GM12865 (cell line): ENCODE measurements around the gene SLC13A2.

Experiments used
- DNase-seq: peaks from one replicate; pipeline ENCODE4 v3.0.0; 2010; ENCODE audit warnings: low read depth
- H3K4me3 ChIP-seq: 2 replicates; pipeline ENCODE4 v1.5.1; 2011; ENCODE audit warnings: mild to moderate bottlenecking, low read depth, low read length, control low read depth
- TF ChIP-seq, protein P1 (sequence below): IDR thresholded peaks from 2 replicates; pipeline ENCODE4 v1.5.1; 2011; ENCODE audit warnings: low read length, control low read depth, low read depth, inconsistent platforms; ENCODE audit not compliant: insufficient read depth; ENCODE audit errors: missing control alignments

Gene SLC13A2

DNA sequence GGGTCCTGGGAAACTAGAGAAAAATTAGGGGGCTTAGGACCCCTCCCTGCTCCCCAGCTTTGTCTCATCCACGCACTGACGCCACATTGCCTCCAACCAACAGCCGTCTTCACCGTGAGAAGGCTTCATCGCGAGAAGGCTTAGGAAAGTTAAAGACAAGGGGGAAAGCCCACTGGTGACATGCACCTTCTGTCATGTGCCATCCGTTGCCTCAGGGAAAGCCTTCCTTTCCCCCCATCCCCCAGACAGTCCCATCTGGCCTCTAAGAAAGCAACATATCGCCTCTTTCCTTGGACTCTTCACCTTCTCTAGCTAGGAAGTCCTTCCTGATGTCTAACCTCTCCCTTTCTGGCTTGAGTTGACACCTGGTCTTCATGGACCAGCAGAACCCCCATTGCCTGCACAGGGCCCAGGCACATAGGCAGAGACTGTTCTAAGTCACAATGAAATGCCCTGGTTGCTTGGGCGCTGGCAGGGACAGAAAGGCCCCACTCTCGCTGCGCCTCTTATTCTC, 34.8 kb downstream of the SLC13A2 start:
- no peak overlapping the region for H3K4me3 ChIP-seq
- TF ChIP-seq, protein P1, sequence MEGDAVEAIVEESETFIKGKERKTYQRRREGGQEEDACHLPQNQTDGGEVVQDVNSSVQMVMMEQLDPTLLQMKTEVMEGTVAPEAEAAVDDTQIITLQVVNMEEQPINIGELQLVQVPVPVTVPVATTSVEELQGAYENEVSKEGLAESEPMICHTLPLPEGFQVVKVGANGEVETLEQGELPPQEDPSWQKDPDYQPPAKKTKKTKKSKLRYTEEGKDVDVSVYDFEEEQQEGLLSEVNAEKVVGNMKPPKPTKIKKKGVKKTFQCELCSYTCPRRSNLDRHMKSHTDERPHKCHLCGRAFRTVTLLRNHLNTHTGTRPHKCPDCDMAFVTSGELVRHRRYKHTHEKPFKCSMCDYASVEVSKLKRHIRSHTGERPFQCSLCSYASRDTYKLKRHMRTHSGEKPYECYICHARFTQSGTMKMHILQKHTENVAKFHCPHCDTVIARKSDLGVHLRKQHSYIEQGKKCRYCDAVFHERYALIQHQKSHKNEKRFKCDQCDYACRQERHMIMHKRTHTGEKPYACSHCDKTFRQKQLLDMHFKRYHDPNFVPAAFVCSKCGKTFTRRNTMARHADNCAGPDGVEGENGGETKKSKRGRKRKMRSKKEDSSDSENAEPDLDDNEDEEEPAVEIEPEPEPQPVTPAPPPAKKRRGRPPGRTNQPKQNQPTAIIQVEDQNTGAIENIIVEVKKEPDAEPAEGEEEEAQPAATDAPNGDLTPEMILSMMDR = no peak
- DNase-seq = no peak

DNA sequence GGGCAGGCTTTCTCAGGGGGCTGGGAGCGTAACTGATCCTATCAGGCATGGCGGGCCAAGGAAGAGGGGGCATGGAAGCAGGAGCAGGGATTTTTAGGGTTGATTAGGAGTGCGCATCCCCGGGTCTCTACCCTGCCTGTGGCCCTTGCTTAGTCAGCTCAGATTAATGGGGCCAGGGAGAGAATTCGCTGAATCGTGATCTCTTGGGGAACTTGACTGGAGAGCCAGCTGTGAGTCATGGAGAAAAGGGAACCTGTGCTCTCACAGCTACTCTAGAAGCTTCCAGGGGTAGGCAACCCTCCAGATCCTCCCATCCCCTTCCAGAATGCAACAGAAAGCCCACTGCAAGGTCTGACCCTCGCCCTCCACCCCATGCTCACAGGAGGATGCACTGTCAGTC, 36.3 kb downstream of the SLC13A2 start:
- TF ChIP-seq, protein P1 = no peak
- DNase-seq = no peak
- H3K4me3 ChIP-seq = no peak overlapping the region

DNA sequence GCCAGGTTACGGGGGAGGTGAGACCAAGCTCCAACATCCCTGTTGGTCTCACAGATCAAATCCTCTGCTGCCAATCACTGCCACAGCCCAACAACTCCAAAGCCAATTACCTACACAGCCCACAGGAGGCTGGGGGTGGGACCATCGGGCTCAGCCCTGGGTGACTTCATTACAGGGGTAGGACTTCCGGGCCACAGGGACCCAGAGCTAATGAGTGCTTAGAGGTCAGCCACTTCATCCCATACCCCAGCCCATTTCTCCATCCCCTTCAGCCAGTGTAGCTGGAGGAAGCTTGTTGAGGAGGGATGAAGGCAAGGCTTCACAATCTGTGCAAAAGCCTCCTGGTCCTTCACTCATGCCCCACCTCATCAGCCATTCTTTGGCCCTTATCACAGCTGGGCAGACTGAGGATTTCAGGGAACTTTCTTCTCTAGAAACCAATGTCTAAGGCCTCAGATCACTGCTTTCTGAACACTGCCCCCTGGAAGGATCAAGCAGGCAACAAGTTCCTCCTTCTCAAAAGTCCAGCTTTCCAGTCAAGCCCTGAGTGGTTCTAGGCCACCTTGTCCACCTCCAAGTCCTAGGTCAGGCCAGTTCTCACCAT, 38.5 kb downstream of the SLC13A2 start:
- DNase-seq = no peak
- no peak overlapping the region for H3K4me3 ChIP-seq
- TF ChIP-seq, protein P1 = no peak

DNA sequence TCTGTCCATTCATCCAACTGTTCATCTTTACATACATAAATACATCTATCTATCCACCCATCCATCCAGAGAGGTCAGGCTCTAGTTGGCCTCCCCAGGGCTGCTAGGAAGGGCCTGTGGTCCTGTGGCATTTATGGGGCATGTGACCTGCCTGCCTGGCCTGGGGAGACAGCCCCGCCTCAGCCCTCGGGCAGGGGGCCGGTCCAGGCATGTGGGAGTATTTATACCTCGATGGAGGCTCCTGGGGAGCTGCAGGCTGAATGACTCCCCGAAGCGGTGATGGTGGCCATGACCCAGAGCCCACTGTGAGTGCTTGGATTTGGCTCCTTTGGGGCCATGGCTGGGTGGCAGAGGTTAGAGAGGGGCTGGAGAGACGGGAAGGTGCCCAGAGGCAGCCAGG, 40.0 kb downstream of the SLC13A2 start:
- TF ChIP-seq, protein P1 = no peak
- no peak overlapping the region for H3K4me3 ChIP-seq
- DNase-seq = no peak

DNA sequence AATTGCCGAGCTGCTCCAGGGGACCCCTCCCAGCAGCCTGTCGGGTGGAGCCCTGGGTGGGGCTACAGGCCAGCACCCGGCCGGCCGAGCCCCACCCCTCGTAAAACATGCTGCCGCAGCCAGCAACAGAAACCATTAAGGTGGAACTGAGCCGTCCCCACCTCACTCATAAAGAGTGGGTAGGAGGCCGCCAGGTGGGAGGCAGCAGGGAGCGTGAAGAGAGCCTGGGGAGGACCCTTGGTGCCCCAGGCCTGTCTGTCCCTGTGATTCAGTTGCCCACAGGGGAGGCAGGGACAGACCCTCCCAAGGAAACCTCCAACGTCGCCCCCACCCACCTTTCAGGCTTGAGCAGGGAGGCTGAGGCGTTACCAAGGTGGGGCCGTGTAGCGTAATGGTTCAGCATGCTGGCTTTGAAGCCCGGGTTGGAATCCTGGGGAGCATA, 41.1 kb downstream of the SLC13A2 start:
- TF ChIP-seq, protein P1 = no peak
- DNase-seq = no peak
- no peak overlapping the region for H3K4me3 ChIP-seq

DNA sequence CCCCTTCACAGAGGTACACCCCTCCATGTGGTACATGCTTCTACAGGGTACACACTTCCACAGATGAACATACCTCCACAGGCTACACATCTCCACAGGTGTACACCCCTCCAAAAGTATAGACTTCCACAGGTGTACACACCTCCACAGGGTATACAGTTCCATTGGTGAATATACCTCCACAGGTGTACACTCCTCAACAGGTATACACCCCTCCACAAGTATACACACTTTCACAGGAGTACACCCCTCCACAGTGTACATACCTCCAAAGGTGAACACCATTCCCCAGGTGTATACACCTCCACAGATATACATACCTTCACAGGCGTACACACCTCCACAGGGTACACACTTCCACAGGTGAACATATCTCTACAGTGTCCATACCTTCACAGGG, 42.1 kb downstream of the SLC13A2 start:
- no peak overlapping the region for H3K4me3 ChIP-seq
- TF ChIP-seq, protein P1 = no peak
- DNase-seq = no peak

DNA sequence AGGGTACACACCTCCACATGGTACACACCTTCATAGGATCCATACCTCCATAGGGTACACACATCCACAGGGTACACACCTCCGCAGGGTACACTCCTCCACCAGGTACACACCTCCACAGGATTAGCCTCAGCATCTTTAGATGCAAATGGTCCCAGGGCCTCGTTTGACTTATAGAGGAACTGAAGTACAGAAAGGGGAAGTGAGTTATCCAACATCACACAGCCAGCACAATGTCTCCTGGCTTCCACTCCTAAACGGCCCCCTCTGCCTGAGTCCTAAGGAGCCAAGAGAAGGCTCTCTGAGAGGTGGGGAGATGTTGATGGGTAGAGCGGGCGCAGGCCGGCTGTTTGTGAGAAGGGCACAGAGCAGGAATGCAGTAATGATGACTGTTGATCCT, 44.7 kb downstream of the SLC13A2 start:
- H3K4me3 ChIP-seq = no peak overlapping the region
- TF ChIP-seq, protein P1 = no peak
- DNase-seq = no peak
